OCI-LY7 (cell line): Measurements from ENCODE around the gene MS4A18.

ENCODE experiments used
- EZH2phosphoT487 ChIP-seq: fragments of 200-600 bp; sonication (generic); IDR thresholded peaks from 2 replicates; pipeline ENCODE4 v1.6.1; 2018; ENCODE audit warnings: low read depth, borderline replicate concordance, mild to moderate bottlenecking, mixed run types, antibody characterized with exemption, low read length, moderate library complexity, mixed read lengths
- TF ChIP-seq, protein P1 (sequence below): fragments of 200-600 bp; sonication (generic); conservative IDR thresholded peaks from 2 replicates; pipeline ENCODE4 v1.5.1; 2014; ENCODE audit warnings: mild to moderate bottlenecking, antibody characterized with exemption, low read length, moderate library complexity, mixed read lengths

DNA sequence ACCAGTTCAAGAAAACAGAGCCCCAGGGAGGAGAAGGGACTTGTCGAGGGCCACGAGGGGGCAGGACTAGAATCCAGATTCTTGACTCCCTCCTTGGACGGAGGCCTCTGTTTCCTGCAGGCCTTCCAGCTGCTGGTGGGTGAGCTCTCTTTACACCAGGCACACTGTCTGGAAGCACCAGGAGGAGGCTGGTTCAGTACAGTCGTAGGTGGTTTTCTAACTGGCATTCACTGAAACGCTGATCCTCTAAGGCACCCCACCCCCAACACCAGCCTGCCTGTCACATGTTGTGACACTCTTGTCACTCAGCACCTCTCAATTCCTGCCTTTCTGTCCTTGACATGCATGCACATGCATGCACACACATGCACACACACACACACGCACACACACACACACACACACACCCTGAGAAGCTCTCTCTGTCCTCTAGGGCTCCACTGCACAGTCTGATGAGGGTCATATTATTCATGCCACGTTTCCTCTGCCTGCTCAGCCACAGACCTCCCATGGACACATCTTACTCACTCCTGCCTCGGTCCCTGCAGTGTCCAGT is 61.4 kb downstream of the MS4A18 start:
- TF ChIP-seq, protein P1, sequence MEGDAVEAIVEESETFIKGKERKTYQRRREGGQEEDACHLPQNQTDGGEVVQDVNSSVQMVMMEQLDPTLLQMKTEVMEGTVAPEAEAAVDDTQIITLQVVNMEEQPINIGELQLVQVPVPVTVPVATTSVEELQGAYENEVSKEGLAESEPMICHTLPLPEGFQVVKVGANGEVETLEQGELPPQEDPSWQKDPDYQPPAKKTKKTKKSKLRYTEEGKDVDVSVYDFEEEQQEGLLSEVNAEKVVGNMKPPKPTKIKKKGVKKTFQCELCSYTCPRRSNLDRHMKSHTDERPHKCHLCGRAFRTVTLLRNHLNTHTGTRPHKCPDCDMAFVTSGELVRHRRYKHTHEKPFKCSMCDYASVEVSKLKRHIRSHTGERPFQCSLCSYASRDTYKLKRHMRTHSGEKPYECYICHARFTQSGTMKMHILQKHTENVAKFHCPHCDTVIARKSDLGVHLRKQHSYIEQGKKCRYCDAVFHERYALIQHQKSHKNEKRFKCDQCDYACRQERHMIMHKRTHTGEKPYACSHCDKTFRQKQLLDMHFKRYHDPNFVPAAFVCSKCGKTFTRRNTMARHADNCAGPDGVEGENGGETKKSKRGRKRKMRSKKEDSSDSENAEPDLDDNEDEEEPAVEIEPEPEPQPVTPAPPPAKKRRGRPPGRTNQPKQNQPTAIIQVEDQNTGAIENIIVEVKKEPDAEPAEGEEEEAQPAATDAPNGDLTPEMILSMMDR, result no peak
- TF ChIP-seq EZH2phosphoT487, result no peak
